Gastrocnemius medialis (tissue), 4 donors: ENCODE data around the gene CACNA1C. TPM values are rescaled to one million over a fixed set of nuclear protein-coding genes. Genes with fewer than 3 reads are reported as not detected.

ENCODE experiments used
- ATAC-seq, 2 donors: fragments of 150-250 bp; one replicate each; pipeline ENCODE4 v1.9.1; 2016
- DNase-seq, 2 donors: peaks; one replicate each; pipeline ENCODE4 v3.0.0-alpha.2; 2019
- H3K27ac ChIP-seq, 4 donors: fragments of 200-600 bp; sonication (generic); 1 replicate in 1 of 4; 2 replicates in 3 of 4; pipeline ENCODE4 v1.5.1; 2016 to 2018; ENCODE audit warnings: mild to moderate bottlenecking in 2 of 4, moderate library complexity in 1 of 4
- H3K27me3 ChIP-seq, 3 donors: fragments of 200-600 bp; sonication (generic) in 2 of 3; 1 replicate in 1 of 3; 2 replicates in 2 of 3; pipeline versions ENCODE4 v1.5.1 to v1.6.0; 2016 to 2019; ENCODE audit warnings: mild to moderate bottlenecking in 1 of 3, moderate library complexity in 1 of 3
- H3K36me3 ChIP-seq, 2 donors: fragments of 200-600 bp; sonication (generic) in 1 of 2; one replicate each; pipeline ENCODE4 v1.5.1; 2017 to 2018
- H3K4me1 ChIP-seq, 2 donors: fragments of 200-600 bp; sonication (generic) in 1 of 2; one replicate each; pipeline ENCODE4 v1.5.1; 2016 to 2017; ENCODE audit warnings: mild to moderate bottlenecking in 2 of 2
- H3K4me3 ChIP-seq, 4 donors: fragments of 200-600 bp; sonication (generic) in 3 of 4; 1 replicate in 1 of 4; 2 replicates in 3 of 4; pipeline ENCODE4 v1.5.1; 2016 to 2019; ENCODE audit warnings: mild to moderate bottlenecking in 2 of 4
- H3K9me3 ChIP-seq, 3 donors: fragments of 200-600 bp; sonication (generic) in 2 of 3; 1 replicate in 1 of 3; 2 replicates in 2 of 3; pipeline ENCODE4 v1.5.1; 2016 to 2019
- CTCF ChIP-seq, 5 experiments: fragments of 450-650 bp in 3 of 5; fragments of 200-600 bp in 2 of 5; sonication (generic) in 2 of 5; IDR thresholded peaks in 4 of 5; conservative IDR thresholded peaks in 1 of 5; 1 replicate in 4 of 5; 2 replicates in 1 of 5; pipeline ENCODE4 v1.5.1; 2016 to 2019; ENCODE audit warnings: antibody characterized with exemption in 5 of 5, mild to moderate bottlenecking in 3 of 5, moderate library complexity in 3 of 5
- POLR2A ChIP-seq, 2 donors: fragments of 450-650 bp; IDR thresholded peaks; one replicate each; pipeline ENCODE4 v1.6.1; 2017; ENCODE audit warnings: antibody characterized with exemption in 2 of 2, mild to moderate bottlenecking in 2 of 2, moderate library complexity in 2 of 2
- in situ Hi-C, 4 donors: fragments of 200-750 bp; cut with MboI; loops; one replicate each; pipeline versions ENCODE4 v1.15.0 to v1.8.0; 2017; ENCODE audit warnings: low sequenced_read_pairs in 4 of 4
- intact Hi-C: fragments of 100-400 bp; cut with DNase I; formaldehyde crosslinking; loops from one replicate; pipeline ENCODE4 v1.15.1; 2023; ENCODE audit warnings: low total_unique reads
- total RNA-seq, 4 donors: library from RNA; depleted of rRNA; stranded (reverse); fragments of >200 nt; gene quantifications; one replicate each; pipeline versions ENCODE4 v1.1.0 to v1.2.3, GENCODE V29; 2016

Gene CACNA1C
- total RNA-seq, 4 donors from 2014 or later = 0.80 to 1.8 (median 0.91) TPM

DNA sequence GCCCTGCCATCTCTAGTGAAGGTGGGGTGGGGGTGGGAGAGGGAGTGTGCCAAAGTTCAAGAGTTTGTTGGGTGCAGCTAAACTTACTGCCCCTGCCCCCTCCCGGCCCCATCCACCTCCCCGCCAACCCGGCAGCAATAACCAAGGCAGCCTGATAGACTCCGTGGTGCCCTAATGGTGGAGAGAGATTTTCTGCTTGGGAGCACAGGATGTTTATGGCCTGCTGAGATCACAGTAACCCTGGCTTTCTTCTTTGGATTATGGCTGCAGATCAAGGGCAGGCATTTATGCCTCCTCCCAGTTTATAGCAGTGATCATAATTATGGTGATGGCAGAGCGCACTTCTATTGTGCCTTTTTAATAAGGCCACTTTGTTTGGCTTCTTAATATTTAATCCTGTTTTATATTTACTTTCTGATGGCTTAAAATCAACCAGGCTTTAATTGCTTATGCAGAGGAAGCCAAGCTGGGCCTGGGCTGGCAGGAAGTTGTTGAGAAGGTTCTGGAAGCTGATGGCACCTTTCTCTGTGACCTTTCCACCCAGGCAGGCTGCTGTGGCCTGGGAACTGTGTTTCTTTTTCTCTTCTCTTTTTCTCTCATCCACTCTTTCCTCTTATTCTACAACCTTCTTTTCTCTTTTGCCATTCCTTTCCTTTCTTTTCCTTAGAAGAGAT lies 485.2 kb downstream of the CACNA1C start:
- H3K4me3 ChIP-seq = no peak overlapping the region
- no peaks in the 10 kb centered on the region for H3K36me3 ChIP-seq
- H3K27me3 ChIP-seq = no peaks in the 10 kb centered on the region
- ATAC-seq (no peak), DNase-seq (no peak)
- TF ChIP-seq POLR2A (IDR thresholded peaks at IDR 0.05) = no peak
- no peak for TF ChIP-seq CTCF (IDR thresholded peaks at IDR 0.05 in 4 of 5, conservative IDR thresholded peaks at IDR 0.05 in 1 of 5)
- no peaks in the 10 kb centered on the region for H3K4me1 ChIP-seq
- H3K9me3 ChIP-seq = no peaks in the 10 kb centered on the region
- no peak overlapping the region for H3K27ac ChIP-seq
- intact Hi-C loops (no loop called here), in situ Hi-C loops (no loop called here)

DNA sequence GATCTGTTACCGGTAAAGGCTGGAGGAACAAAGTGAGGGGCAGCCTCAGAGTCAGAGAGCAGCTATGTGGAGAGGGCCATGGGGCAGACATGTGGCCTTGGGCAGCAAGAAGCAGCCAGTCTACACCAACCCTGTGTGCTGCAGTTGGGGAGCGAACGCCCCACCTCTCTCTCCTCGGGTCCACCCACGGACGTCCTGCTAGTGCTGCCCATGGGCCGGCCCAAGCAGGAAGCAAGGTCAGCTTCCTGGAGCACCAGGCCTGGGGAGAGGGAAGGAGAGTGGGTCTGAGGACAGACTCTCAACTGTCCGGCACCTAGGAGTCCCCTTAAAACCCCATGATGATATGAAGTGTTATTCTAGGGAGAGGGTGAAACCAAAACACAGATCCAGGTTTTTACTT lies 487.2 kb downstream of the CACNA1C start:
- ATAC-seq (no peak), DNase-seq (no peak)
- Histone ChIP-seq H3K4me3 (no peak overlapping the region), H3K4me1 (no peaks in the 10 kb centered on the region), H3K27ac (no peak overlapping the region), H3K36me3 (no peaks in the 10 kb centered on the region), H3K27me3 (no peaks in the 10 kb centered on the region), H3K9me3 (no peaks in the 10 kb centered on the region)
- no peak for TF ChIP-seq CTCF (IDR thresholded peaks at IDR 0.05 in 4 of 5, conservative IDR thresholded peaks at IDR 0.05 in 1 of 5)
- no peak for TF ChIP-seq POLR2A (IDR thresholded peaks at IDR 0.05)
- intact Hi-C loops = no loop called here
- in situ Hi-C loops = no loop called here

DNA sequence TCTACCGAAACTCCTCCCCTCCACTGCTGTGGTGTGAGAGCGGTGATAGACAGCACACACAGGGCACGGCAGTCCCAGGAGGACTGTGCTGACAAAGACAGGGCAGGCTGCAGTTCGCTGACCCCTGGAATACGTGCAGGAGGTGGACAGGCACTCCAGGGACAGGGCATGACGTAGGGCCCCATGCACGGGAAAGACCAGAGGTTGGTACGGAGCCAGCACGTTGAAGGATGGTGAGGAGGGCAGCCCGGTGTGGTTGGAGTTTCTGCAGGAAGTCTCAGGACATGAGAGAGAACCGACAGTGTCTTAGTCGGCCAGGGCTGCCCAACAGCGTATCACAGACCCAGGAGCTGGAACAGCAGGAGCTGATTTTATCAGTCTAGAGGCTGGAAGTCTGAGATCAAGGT lies 487.8 kb downstream of the CACNA1C start:
- Histone ChIP-seq H3K27ac (no peak overlapping the region), H3K9me3 (no peaks in the 10 kb centered on the region), H3K27me3 (no peaks in the 10 kb centered on the region), H3K36me3 (no peaks in the 10 kb centered on the region), H3K4me1 (no peaks in the 10 kb centered on the region), H3K4me3 (no peak overlapping the region)
- in situ Hi-C loops = no loop called here
- ATAC-seq (no peak), DNase-seq (no peak)
- TF ChIP-seq CTCF (IDR thresholded peaks at IDR 0.05 in 4 of 5, conservative IDR thresholded peaks at IDR 0.05 in 1 of 5) (no peak), POLR2A (IDR thresholded peaks at IDR 0.05) (no peak)
- intact Hi-C loops = no loop called here

GRCh38 chr12:2541631-2542204 lies 488.9 kb downstream of the CACNA1C start:
- H3K4me1 ChIP-seq = no peaks in the 10 kb centered on the region
- H3K4me3 ChIP-seq = no peak overlapping the region
- no peaks in the 10 kb centered on the region for H3K9me3 ChIP-seq
- ATAC-seq (no peak), DNase-seq (no peak)
- no peaks in the 10 kb centered on the region for H3K36me3 ChIP-seq
- no peaks in the 10 kb centered on the region for H3K27me3 ChIP-seq
- in situ Hi-C loops = no loop called here
- TF ChIP-seq CTCF (IDR thresholded peaks at IDR 0.05 in 4 of 5, conservative IDR thresholded peaks at IDR 0.05 in 1 of 5) = no peak
- TF ChIP-seq POLR2A (IDR thresholded peaks at IDR 0.05) = no peak
- no peak overlapping the region for H3K27ac ChIP-seq
- intact Hi-C loops = no loop called here
